Endothelial cell of umbilical vein (primary cell): ENCODE results near the gene NR3C1. TPM values are rescaled to one million over a fixed set of nuclear protein-coding genes. Genes with fewer than 3 reads are reported as not detected.

Experiments used
- BruUV-seq: library from RNA; stranded (reverse); fragments of 400-500 nt; replicated peaks from 2 replicates; lab custom pipeline; 2021; lab: Mats Ljungman, UMichigan
- CTCF ChIA-PET: fragments of 300-600, 350-600 bp; sonication (Branson Sonifier 250); formaldehyde crosslinking; loops from one replicate; lab custom pipeline; 2021; ENCODE audit warnings: antibody characterized with exemption, inconsistent platforms; lab: Charles Lee
- POLR2A ChIA-PET: fragments of 300-600, 350-600 bp; sonication (Branson Sonifier 250); formaldehyde crosslinking; loops from one replicate; lab custom pipeline; 2021; ENCODE audit warnings: antibody characterized with exemption, inconsistent platforms; lab: Charles Lee
- DNase-seq: peaks from one replicate; pipeline ENCODE4 v3.0.0-alpha.2; 2011; ENCODE audit warnings: low read depth, low spot score
- FAIRE-seq: peaks from 2 replicates; lab custom pipeline; 2011; peaks lifted over from hg19 to GRCh38; lab: Jason Lieb, UNC
- H2AFZ ChIP-seq: 2 replicates; pipeline ENCODE4 v1.6.0; 2012; ENCODE audit warnings: low read depth, low read length, control low read depth, inconsistent platforms
- H3K27ac ChIP-seq: 2 replicates; pipeline ENCODE4 v1.5.1; 2011; ENCODE audit warnings: low read depth, mild to moderate bottlenecking, control low read depth, low read length, moderate library complexity; ENCODE audit not compliant: insufficient read depth
- H3K27me3 ChIP-seq, 2 experiments: 2 replicates each; pipeline versions ENCODE4 v1.6.0 to v1.6.1; 2011; ENCODE audit warnings: low read length in 2 of 2, mixed read lengths in 1 of 2; ENCODE audit not compliant: control insufficient read depth in 2 of 2, insufficient read depth in 2 of 2
- H3K36me3 ChIP-seq, 2 experiments: 2 replicates in 1 of 2; 3 replicates in 1 of 2; pipeline ENCODE4 v1.5.1; 2011; ENCODE audit warnings: low read length in 2 of 2, mild to moderate bottlenecking in 1 of 2, moderate library complexity in 1 of 2; ENCODE audit not compliant: control insufficient read depth in 2 of 2, insufficient read depth in 2 of 2; ENCODE audit errors: extremely low read depth in 1 of 2
- H3K4me1 ChIP-seq: 3 replicates; pipeline ENCODE4 v1.5.1; 2011; ENCODE audit warnings: mild to moderate bottlenecking, low read length; ENCODE audit not compliant: control insufficient read depth, insufficient read depth; ENCODE audit errors: extremely low read depth
- H3K4me2 ChIP-seq: 2 replicates; pipeline ENCODE4 v1.6.1; 2011; ENCODE audit warnings: low read length, control low read depth, mixed read lengths; ENCODE audit not compliant: insufficient read depth
- H3K4me3 ChIP-seq, 3 experiments: fragments of 200-600 bp in 1 of 3; sonication (generic), shearing (Covaris generic) in 1 of 3; replicated peaks in 1 of 3; 2 replicates each; pipeline ENCODE4 v1.5.1; 2011 to 2016; ENCODE audit warnings: control low read depth in 3 of 3, low read length in 3 of 3, mild to moderate bottlenecking in 2 of 3, inconsistent platforms in 1 of 3, low read depth in 1 of 3, moderate library complexity in 1 of 3; ENCODE audit not compliant: insufficient read depth in 1 of 3
- H3K79me2 ChIP-seq: 2 replicates; pipeline ENCODE4 v1.6.0; 2012; ENCODE audit warnings: low read length, inconsistent platforms; ENCODE audit not compliant: control insufficient read depth, insufficient read depth
- H3K9ac ChIP-seq: replicated peaks from 2 replicates; pipeline ENCODE3; 2011; ENCODE audit warnings: low read length, control low read depth; ENCODE audit not compliant: insufficient read depth; ENCODE audit errors: extremely low read depth
- H3K9me1 ChIP-seq: replicated peaks from 3 replicates; pipeline ENCODE4 v1.6.0; 2011; ENCODE audit warnings: mild to moderate bottlenecking, low read length; ENCODE audit not compliant: control insufficient read depth, insufficient read depth; ENCODE audit errors: extremely low read depth
- H3K9me3 ChIP-seq: replicated peaks from 2 replicates; pipeline ENCODE4 v1.5.1; 2012; ENCODE audit warnings: low read length, inconsistent platforms; ENCODE audit not compliant: control insufficient read depth, insufficient read depth
- H4K20me1 ChIP-seq: replicated peaks from 2 replicates; pipeline ENCODE3; 2011; ENCODE audit warnings: mild to moderate bottlenecking, low read length; ENCODE audit not compliant: control insufficient read depth, insufficient read depth; ENCODE audit errors: extremely low read depth
- EZH2 ChIP-seq: IDR thresholded peaks from 2 replicates; pipeline ENCODE4 v1.6.1; 2012; ENCODE audit warnings: borderline replicate concordance, low read depth, mild to moderate bottlenecking, moderate library complexity, low read length, inconsistent platforms; ENCODE audit not compliant: severe bottlenecking
- FOS ChIP-seq: IDR thresholded peaks from 2 replicates; pipeline ENCODE4 v1.6.1; 2011; ENCODE audit warnings: mild to moderate bottlenecking, low read length, moderate library complexity, borderline replicate concordance; ENCODE audit not compliant: insufficient read depth
- GATA2 ChIP-seq: IDR thresholded peaks from 2 replicates; pipeline ENCODE4 v1.7.0; 2011; ENCODE audit warnings: low read depth, mild to moderate bottlenecking, moderate library complexity, mixed read lengths, low read length; ENCODE audit not compliant: insufficient read length, insufficient read depth
- JUN ChIP-seq: IDR thresholded peaks from 2 replicates; pipeline ENCODE4 v1.6.1; 2011; ENCODE audit warnings: borderline replicate concordance, low read depth; ENCODE audit not compliant: insufficient read length, insufficient read depth
- MAX ChIP-seq: IDR thresholded peaks from 2 replicates; pipeline ENCODE4 v1.6.1; 2011; ENCODE audit not compliant: insufficient read depth, insufficient read length
- MYC ChIP-seq: IDR thresholded peaks from one replicate; pipeline ENCODE4 v1.6.1; 2011; ENCODE audit warnings: mild to moderate bottlenecking, low read depth, low read length
- POLR2A ChIP-seq: IDR thresholded peaks from 2 replicates; pipeline ENCODE4 v1.6.1; 2012; ENCODE audit warnings: low read depth, mild to moderate bottlenecking, control low read depth, low read length
- POLR2AphosphoS5 ChIP-seq: IDR thresholded peaks from 2 replicates; pipeline ENCODE4 v1.6.1; 2012; ENCODE audit warnings: low read depth, mild to moderate bottlenecking, control low read depth, low read length, moderate library complexity; ENCODE audit not compliant: insufficient read depth
- dilution Hi-C: fragments of 300-500 bp; cut with MboI; formaldehyde crosslinking; loops from one replicate; pipeline ENCODE4 v1.15.0; 2019; ENCODE audit warnings: low sequenced_read_pairs; ENCODE audit not compliant: extremely low pct_ligation_motif_present
- intact Hi-C: fragments of 100-400 bp; cut with micrococcal nuclease; formaldehyde crosslinking; loops from one replicate; pipeline ENCODE4 v1.10.0; 2022
- polyA plus RNA-seq, 4 experiments: library from polyadenylated mRNA; depleted of rRNA in 3 of 4; stranded (reverse) in 3 of 4; unstranded in 1 of 4; fragments of >200 nt; gene quantifications; 2 replicates each; pipeline versions ENCODE4 v1.2.1 to v1.2.3, GENCODE V29; 2011 to 2012; ENCODE audit warnings: missing spikeins in 1 of 4
- total RNA-seq: library from RNA; stranded (reverse); gene quantifications from 2 replicates; pipeline ENCODE4 v1.2.3, GENCODE V29; 2021
- TF ChIP-seq, protein P1 (sequence below), 2 donors: IDR thresholded peaks; 1 replicate in 1 of 2; 2 replicates in 1 of 2; pipeline ENCODE4 v1.5.1; 2011; ENCODE audit warnings: low read length in 2 of 2, mild to moderate bottlenecking in 2 of 2, moderate library complexity in 2 of 2, control low read depth in 1 of 2, inconsistent platforms in 1 of 2, low read depth in 1 of 2; ENCODE audit not compliant: insufficient read depth in 1 of 2; ENCODE audit errors: extremely low read depth in 1 of 2

NR3C1 gene
- total and polyA plus RNA-seq, 2 donors (not counting 3 experiments of a cell fraction or from before 2014, with no cell fraction given), result 4.1 to 17.0 TPM

DNA sequence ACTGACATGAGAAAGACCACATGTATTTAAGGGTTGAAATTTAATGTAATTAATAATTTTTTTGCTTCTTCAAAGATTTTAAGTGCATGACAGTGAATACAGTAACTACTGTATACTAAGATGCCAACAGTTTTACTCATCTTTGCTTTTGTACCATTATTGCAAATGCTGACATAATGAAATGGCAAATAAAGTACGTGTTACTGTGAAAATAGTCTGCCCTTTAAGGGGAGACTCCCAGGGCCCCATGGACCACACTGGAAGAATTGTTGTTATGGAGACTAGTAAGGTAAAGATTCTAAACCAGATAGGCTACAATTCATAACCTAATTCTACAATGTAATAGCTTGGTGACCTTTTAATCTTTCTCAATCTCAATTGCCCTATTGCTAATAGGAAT lies 84.7 kb downstream of the NR3C1 start:
- ChIA-PET CTCF (no interaction called here), POLR2A (no interaction called here)
- H4K20me1 ChIP-seq, result peaks cover 2% of the 10 kb centered on the region
- H3K4me2 ChIP-seq, result no peak overlapping the region
- H3K27me3 ChIP-seq, result no peaks in the 10 kb centered on the region
- TF ChIP-seq MYC (no peak), POLR2A (no peak), POLR2AphosphoS5 (no peak), GATA2 (no peak), EZH2 (no peak), MAX (no peak), JUN (no peak), FOS (no peak)
- TF ChIP-seq, protein P1, sequence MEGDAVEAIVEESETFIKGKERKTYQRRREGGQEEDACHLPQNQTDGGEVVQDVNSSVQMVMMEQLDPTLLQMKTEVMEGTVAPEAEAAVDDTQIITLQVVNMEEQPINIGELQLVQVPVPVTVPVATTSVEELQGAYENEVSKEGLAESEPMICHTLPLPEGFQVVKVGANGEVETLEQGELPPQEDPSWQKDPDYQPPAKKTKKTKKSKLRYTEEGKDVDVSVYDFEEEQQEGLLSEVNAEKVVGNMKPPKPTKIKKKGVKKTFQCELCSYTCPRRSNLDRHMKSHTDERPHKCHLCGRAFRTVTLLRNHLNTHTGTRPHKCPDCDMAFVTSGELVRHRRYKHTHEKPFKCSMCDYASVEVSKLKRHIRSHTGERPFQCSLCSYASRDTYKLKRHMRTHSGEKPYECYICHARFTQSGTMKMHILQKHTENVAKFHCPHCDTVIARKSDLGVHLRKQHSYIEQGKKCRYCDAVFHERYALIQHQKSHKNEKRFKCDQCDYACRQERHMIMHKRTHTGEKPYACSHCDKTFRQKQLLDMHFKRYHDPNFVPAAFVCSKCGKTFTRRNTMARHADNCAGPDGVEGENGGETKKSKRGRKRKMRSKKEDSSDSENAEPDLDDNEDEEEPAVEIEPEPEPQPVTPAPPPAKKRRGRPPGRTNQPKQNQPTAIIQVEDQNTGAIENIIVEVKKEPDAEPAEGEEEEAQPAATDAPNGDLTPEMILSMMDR (IDR thresholded peaks at IDR 0.05; ENCODE audit: extremely low read depth in 1 of 2, insufficient read depth in 1 of 2, low read depth in 1 of 2, low read length in 2 of 2), result no peak
- no peak overlapping the region for H3K9ac ChIP-seq
- dilution Hi-C loops (no loop called here), intact Hi-C loops (no loop called here)
- no peaks in the 10 kb centered on the region for H3K9me3 ChIP-seq
- no peak overlapping the region for H3K4me3 ChIP-seq
- no peaks in the 10 kb centered on the region for H3K9me1 ChIP-seq
- H3K36me3 ChIP-seq, result no peaks in the 10 kb centered on the region
- no peak overlapping the region for H2AFZ ChIP-seq
- BruUV-seq, result no TSS peak
- no peak overlapping the region for H3K27ac ChIP-seq
- peaks cover 13% of the 10 kb centered on the region for H3K79me2 ChIP-seq
- peaks cover 25% of the 10 kb centered on the region for H3K4me1 ChIP-seq
- DNase-seq (no peak), FAIRE-seq (no peak)
